DOHH2 (cell line): ENCODE data around the gene SLC8A1.

ENCODE experiments used
- CTCF ChIP-seq: fragments of 200-600 bp; sonication (generic); IDR thresholded peaks from one replicate; pipeline ENCODE4 v1.5.1; 2014; ENCODE audit warnings: antibody characterized with exemption, mild to moderate bottlenecking, low read depth, low read length; ENCODE audit not compliant: poor library complexity, severe bottlenecking
- EZH2phosphoT487 ChIP-seq: fragments of 200-600 bp; sonication (generic); IDR thresholded peaks from 2 replicates; pipeline ENCODE4 v1.6.1; 2017; ENCODE audit warnings: borderline replicate concordance, mild to moderate bottlenecking, antibody characterized with exemption, low read length, moderate library complexity, mixed read lengths

DNA sequence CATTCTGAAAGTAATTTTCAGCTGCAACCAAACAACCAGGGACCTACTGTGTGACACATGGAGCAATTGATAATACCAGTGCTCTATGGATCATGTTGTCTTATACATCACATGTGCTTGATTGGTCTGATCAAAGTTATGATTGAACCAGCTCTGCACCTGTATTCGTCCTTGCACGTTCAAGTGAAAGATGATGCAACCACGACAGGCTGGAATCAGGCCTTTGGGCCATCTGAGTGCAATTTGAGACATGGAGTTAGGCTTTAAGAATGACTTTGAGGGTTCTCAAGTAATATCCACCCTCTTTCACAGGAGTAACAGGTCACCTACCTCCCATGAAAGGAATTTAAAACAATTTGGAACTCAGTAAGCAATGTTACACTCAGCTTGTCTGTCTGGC is 165.2 kb downstream of the SLC8A1 start:
- TF ChIP-seq CTCF (no peak), EZH2phosphoT487 (no peak)
